DOHH2 (cell line): ENCODE measurements around the gene SLC22A12.

Experiments
- H3F3A ChIP-seq: fragments of 200-600 bp; sonication (generic), shearing (Covaris generic); 2 replicates; pipeline ENCODE4 v1.6.0; 2016; ENCODE audit warnings: antibody characterized with exemption, mild to moderate bottlenecking; ENCODE audit not compliant: control insufficient read depth, insufficient read depth
- H3K27ac ChIP-seq: fragments of 200-600 bp; sonication (generic); 2 replicates; pipeline ENCODE4 v1.5.1; 2014; ENCODE audit warnings: low read depth, mild to moderate bottlenecking, low read length, moderate library complexity
- H3K27me3 ChIP-seq: fragments of 200-600 bp; sonication (generic); 2 replicates; pipeline ENCODE4 v1.6.1; 2014; ENCODE audit warnings: mild to moderate bottlenecking, low read length, mixed read lengths; ENCODE audit not compliant: control insufficient read depth
- H3K36me3 ChIP-seq: fragments of 200-600 bp; sonication (generic); 2 replicates; pipeline ENCODE4 v1.6.1; 2014; ENCODE audit warnings: mild to moderate bottlenecking, low read length, moderate library complexity, mixed read lengths; ENCODE audit not compliant: control insufficient read depth
- H3K4me1 ChIP-seq: fragments of 200-600 bp; sonication (generic); 2 replicates; pipeline ENCODE4 v1.6.1; 2014; ENCODE audit warnings: mild to moderate bottlenecking, low read length, mixed read lengths; ENCODE audit not compliant: control insufficient read depth
- H3K4me2 ChIP-seq: fragments of 200-600 bp; sonication (generic); 2 replicates; pipeline ENCODE4 v1.6.0; 2014; ENCODE audit warnings: mild to moderate bottlenecking, low read length, moderate library complexity
- H3K4me3 ChIP-seq: fragments of 200-600 bp; sonication (generic); 2 replicates; pipeline ENCODE4 v1.5.1; 2014; ENCODE audit warnings: mild to moderate bottlenecking, low read length, mixed read lengths
- H3K79me2 ChIP-seq: fragments of 200-600 bp; sonication (generic); 2 replicates; pipeline ENCODE4 v1.6.1; 2014; ENCODE audit warnings: mild to moderate bottlenecking, low read length, mixed read lengths; ENCODE audit not compliant: control insufficient read depth
- H3K9me2 ChIP-seq: fragments of 200-600 bp; sonication (generic); replicated peaks from 2 replicates; pipeline ENCODE4 v1.6.1; 2014; ENCODE audit warnings: mild to moderate bottlenecking, low read length, mixed read lengths; ENCODE audit not compliant: control insufficient read depth
- H3K9me3 ChIP-seq: fragments of 200-600 bp; sonication (generic); 2 replicates; pipeline ENCODE4 v1.6.1; 2014; ENCODE audit warnings: antibody characterized with exemption, low read length, mixed read lengths; ENCODE audit not compliant: control insufficient read depth, insufficient read depth
- H4K20me1 ChIP-seq: fragments of 200-600 bp; sonication (generic); 2 replicates; pipeline ENCODE4 v1.6.0; 2014; ENCODE audit warnings: low read depth, mild to moderate bottlenecking, antibody characterized with exemption, low read length, moderate library complexity; ENCODE audit not compliant: control insufficient read depth, insufficient read depth
- CTCF ChIP-seq: fragments of 200-600 bp; sonication (generic); IDR thresholded peaks from one replicate; pipeline ENCODE4 v1.5.1; 2014; ENCODE audit warnings: antibody characterized with exemption, mild to moderate bottlenecking, low read depth, low read length; ENCODE audit not compliant: poor library complexity, severe bottlenecking
- EZH2phosphoT487 ChIP-seq: fragments of 200-600 bp; sonication (generic); IDR thresholded peaks from 2 replicates; pipeline ENCODE4 v1.6.1; 2017; ENCODE audit warnings: borderline replicate concordance, mild to moderate bottlenecking, antibody characterized with exemption, low read length, moderate library complexity, mixed read lengths

The SLC22A12 gene

GRCh38 chr11:64546600-64546999 lies 44.4 kb upstream of the SLC22A12 start:
- Histone ChIP-seq H3K9me2 (no peaks in the 10 kb centered on the region), H3K4me2 (no peak overlapping the region), H3K9me3 (no peaks in the 10 kb centered on the region), H3K4me1 (no peaks in the 10 kb centered on the region), H3F3A (no peaks in the 10 kb centered on the region), H3K4me3 (no peak overlapping the region), H4K20me1 (no peaks in the 10 kb centered on the region), H3K27me3 (0 out of 2 replicates have a peak, but pooled peaks cover 2% of the 10 kb centered on the region), H3K36me3 (no peaks in the 10 kb centered on the region), H3K79me2 (no peaks in the 10 kb centered on the region), H3K27ac (no peak overlapping the region)
- TF ChIP-seq CTCF (no peak), EZH2phosphoT487 (no peak)

GRCh38 chr11:64549969-64550368 lies 41.1 kb upstream of the SLC22A12 start:
- Histone ChIP-seq H3K4me3 (no peak overlapping the region), H3K36me3 (no peaks in the 10 kb centered on the region), H3K9me3 (peaks cover 3% of the 10 kb centered on the region; the same call in 1 of the 2 replicates), H3K4me1 (peaks cover 7% of the 10 kb centered on the region), H3K4me2 (no peak overlapping the region), H3K79me2 (no peaks in the 10 kb centered on the region), H3K27ac (no peak overlapping the region), H4K20me1 (no peaks in the 10 kb centered on the region), H3K9me2 (no peaks in the 10 kb centered on the region), H3K27me3 (no peaks in the 10 kb centered on the region), H3F3A (no peaks in the 10 kb centered on the region)
- TF ChIP-seq EZH2phosphoT487 (no peak), CTCF (no peak)

- H3K9me3 ChIP-seq: peaks cover 3% of the 10 kb centered on the region; the same call in 1 of the 2 replicates
- peaks cover 14% of the 10 kb centered on the region for H3K4me1 ChIP-seq
- H3K4me2 ChIP-seq: no peak overlapping the region
- no peaks in the 10 kb centered on the region for H3K27me3 ChIP-seq
- H3F3A ChIP-seq: no peaks in the 10 kb centered on the region
- no peaks in the 10 kb centered on the region for H3K9me2 ChIP-seq
- H3K4me3 ChIP-seq: no peak overlapping the region
- H3K36me3 ChIP-seq: no peaks in the 10 kb centered on the region
- no peaks in the 10 kb centered on the region for H4K20me1 ChIP-seq
- no peak overlapping the region for H3K27ac ChIP-seq
- TF ChIP-seq EZH2phosphoT487: no peak
- peak; percentile 95 for TF ChIP-seq CTCF
- no peaks in the 10 kb centered on the region for H3K79me2 ChIP-seq
Measured at GRCh38 chr11:64553554-64554201, 37.3 kb upstream of the SLC22A12 start.
